Heart left ventricle (tissue), 13 donors: ENCODE measurements around the gene C3AR1.

ENCODE experiments used
- POLR2A ChIP-seq, 2 donors: fragments of 450-650 bp; IDR thresholded peaks; one replicate each; pipeline ENCODE4 v1.6.1; 2017; ENCODE audit warnings: antibody characterized with exemption in 2 of 2, mild to moderate bottlenecking in 2 of 2, moderate library complexity in 2 of 2
- TF ChIP-seq, protein P1 (sequence below), 12 donors: fragments of 200-600 bp; sonication (generic) in 4 of 12; IDR thresholded peaks; one replicate each; pipeline versions ENCODE4 v1.5.0 to v1.8.0; 2018 to 2022; ENCODE audit warnings: antibody characterized with exemption in 12 of 12, mild to moderate bottlenecking in 5 of 12
- donor health status: ischemic (EF 13 %, LVEDD 7.1; RV severe dilation, severe dysfunction).
- donor health status: DM: no; HTN: yes; CAD: no.
- donor health status: DM: no; HTN: no; CAD: no.
- donor health status: ischemic (EF 25% LVEDD 6.9; RV normal size, moderate dysfunction).
- donor health status: ischemic (EF 25% LVEDD 5.7; RV mildly dilated, moderate dysfunction).
- donor health status: ischemic (EF 35%, LVEDD 5.7; RV mildly dilated, moderate dysfunction).
- donor health status: nonischemic (EF 11% LVEDD 7.7; RV severe dilation, severe dysfunction).
- donor health status: DM: yes; HTN: yes; CAD: no.
- donor health status: PGD.
- donor health status: ischemic (EF 29% LVEDD 5.4; RV normal size, mild dysfunction).
- donor health status: nonischemic (EF 23%, LVEDD 6.1; RV moderate dilation, normal function).

DNA sequence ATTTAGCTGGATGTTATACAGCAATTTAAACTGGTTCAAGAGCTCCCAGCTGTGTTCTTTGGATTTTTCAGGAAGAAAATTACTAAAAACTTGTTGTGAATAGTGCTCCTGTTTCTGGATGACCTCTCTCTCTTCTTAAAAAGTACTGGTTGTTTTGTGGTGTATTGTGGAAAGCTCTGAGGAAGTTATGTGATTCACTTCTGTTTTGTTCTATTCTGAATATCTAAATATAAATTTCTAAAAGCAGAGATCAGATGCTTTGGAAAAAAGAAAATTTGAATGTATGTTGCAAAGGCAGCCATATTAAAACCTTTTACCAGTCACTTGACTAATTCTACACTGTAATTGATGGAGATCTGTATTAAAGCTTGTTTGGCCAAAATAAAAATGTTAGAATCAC is 3.4 kb upstream of the C3AR1 start:
- no peak for TF ChIP-seq POLR2A (IDR thresholded peaks at IDR 0.05)
- TF ChIP-seq, protein P1, sequence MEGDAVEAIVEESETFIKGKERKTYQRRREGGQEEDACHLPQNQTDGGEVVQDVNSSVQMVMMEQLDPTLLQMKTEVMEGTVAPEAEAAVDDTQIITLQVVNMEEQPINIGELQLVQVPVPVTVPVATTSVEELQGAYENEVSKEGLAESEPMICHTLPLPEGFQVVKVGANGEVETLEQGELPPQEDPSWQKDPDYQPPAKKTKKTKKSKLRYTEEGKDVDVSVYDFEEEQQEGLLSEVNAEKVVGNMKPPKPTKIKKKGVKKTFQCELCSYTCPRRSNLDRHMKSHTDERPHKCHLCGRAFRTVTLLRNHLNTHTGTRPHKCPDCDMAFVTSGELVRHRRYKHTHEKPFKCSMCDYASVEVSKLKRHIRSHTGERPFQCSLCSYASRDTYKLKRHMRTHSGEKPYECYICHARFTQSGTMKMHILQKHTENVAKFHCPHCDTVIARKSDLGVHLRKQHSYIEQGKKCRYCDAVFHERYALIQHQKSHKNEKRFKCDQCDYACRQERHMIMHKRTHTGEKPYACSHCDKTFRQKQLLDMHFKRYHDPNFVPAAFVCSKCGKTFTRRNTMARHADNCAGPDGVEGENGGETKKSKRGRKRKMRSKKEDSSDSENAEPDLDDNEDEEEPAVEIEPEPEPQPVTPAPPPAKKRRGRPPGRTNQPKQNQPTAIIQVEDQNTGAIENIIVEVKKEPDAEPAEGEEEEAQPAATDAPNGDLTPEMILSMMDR (IDR thresholded peaks at IDR 0.05) = no peak
